HCT116 (cell line): ENCODE results near the gene PRRX2. TPM values are rescaled to one million over a fixed set of nuclear protein-coding genes. Genes with fewer than 3 reads are reported as not detected.

Experiments used
- ATAC-seq: fragments of 200-7000 bp; cut with Tn5 transposase; 2 replicates; pipeline ENCODE4 v1.9.1; 2020; ENCODE audit warnings: mild to moderate bottlenecking, moderate library complexity
- BruUV-seq: library from RNA; stranded (reverse); fragments of 400-500 nt; replicated peaks from 2 replicates; lab custom pipeline; 2021; lab: Mats Ljungman, UMichigan
- CTCF ChIA-PET: fragments of 300-600 bp; sonication (Branson Sonifier 250); formaldehyde crosslinking; loops from one replicate; lab custom pipeline; 2021; ENCODE audit warnings: antibody characterized with exemption; lab: Charles Lee
- POLR2A ChIA-PET: fragments of 300-600, 350-600 bp; sonication (Branson Sonifier 250); formaldehyde crosslinking; loops from one replicate; lab custom pipeline; 2021; ENCODE audit warnings: antibody characterized with exemption; lab: Charles Lee
- RAD21 ChIA-PET, 2 experiments: fragments of 300-600 bp; sonication (Branson Sonifier 250); formaldehyde crosslinking; loops; one replicate each; lab custom pipeline; 2023; ENCODE audit warnings: low total read pairs in 2 of 2; ENCODE audit not compliant: uncharacterized antibody in 2 of 2, unreplicated experiment in 2 of 2, low non-redundant PET in 1 of 2; lab: Charles Lee
- DNase-seq: peaks from one replicate; pipeline ENCODE4 v3.0.0-alpha.2; 2010; ENCODE audit warnings: low read depth, low spot score
- H2AFZ ChIP-seq: fragments of 200-600 bp; shearing (Covaris generic), sonication (generic); 2 replicates; pipeline ENCODE4 v1.6.1; 2017; ENCODE audit warnings: low read depth, mixed run types, mixed read lengths, antibody characterized with exemption, low read length; ENCODE audit not compliant: poor library complexity, severe bottlenecking
- H3K27ac ChIP-seq: 2 replicates; pipeline ENCODE4 v1.5.1; 2012; ENCODE audit warnings: low read depth, low read length
- H3K27me3 ChIP-seq: fragments of 200-600 bp; sonication (generic); 2 replicates; pipeline ENCODE4 v1.6.1; 2016; ENCODE audit warnings: mixed run types, low read length, mixed read lengths; ENCODE audit not compliant: insufficient read depth
- H3K36me3 ChIP-seq, 2 experiments: fragments of 200-500 bp in 1 of 2; fragments of 200-600 bp in 1 of 2; sonication (Bioruptor generic) in 1 of 2; sonication (generic) in 1 of 2; 2 replicates each; pipeline versions ENCODE4 v1.5.1 to v1.6.1; 2014 to 2016; ENCODE audit warnings: low read length in 2 of 2, inconsistent platforms in 1 of 2, mixed read lengths in 1 of 2, mixed run types in 1 of 2; ENCODE audit not compliant: insufficient read depth in 2 of 2, control insufficient read depth in 1 of 2
- H3K4me1 ChIP-seq, 2 experiments: fragments of 200-600 bp in 1 of 2; sonication (generic) in 1 of 2; 2 replicates each; pipeline versions ENCODE4 v1.5.1 to v1.6.1; 2012 to 2017; ENCODE audit warnings: low read length in 2 of 2, inconsistent platforms in 1 of 2, mild to moderate bottlenecking in 1 of 2, mixed read lengths in 1 of 2, mixed run types in 1 of 2, moderate library complexity in 1 of 2; ENCODE audit not compliant: insufficient read depth in 2 of 2, control insufficient read depth in 1 of 2
- H3K4me2 ChIP-seq: fragments of 200-600 bp; sonication (generic); 2 replicates; pipeline ENCODE4 v1.6.1; 2017; ENCODE audit warnings: mixed run types, low read length, mixed read lengths
- H3K4me3 ChIP-seq, 2 experiments: fragments of 200-600 bp in 1 of 2; sonication (generic) in 1 of 2; replicated peaks in 1 of 2; 2 replicates each; pipeline ENCODE4 v1.5.1; 2011 to 2016; ENCODE audit warnings: low read length in 2 of 2, control low read depth in 1 of 2, low read depth in 1 of 2, mild to moderate bottlenecking in 1 of 2, mixed read lengths in 1 of 2, mixed run types in 1 of 2
- H3K79me2 ChIP-seq: fragments of 200-600 bp; sonication (generic); 2 replicates; pipeline ENCODE4 v1.6.1; 2017; ENCODE audit warnings: mild to moderate bottlenecking, mixed run types, low read length, moderate library complexity, mixed read lengths; ENCODE audit not compliant: insufficient read depth
- H3K9ac ChIP-seq: fragments of 200-600 bp; sonication (generic); 2 replicates; pipeline ENCODE4 v1.6.1; 2016; ENCODE audit warnings: low read length, mixed read lengths
- H3K9me2 ChIP-seq: fragments of 200-600 bp; sonication (generic), shearing (Covaris generic); 2 replicates; pipeline ENCODE4 v1.6.1; 2017; ENCODE audit warnings: mixed run types, mild to moderate bottlenecking, moderate library complexity; ENCODE audit not compliant: insufficient read depth
- H3K9me3 ChIP-seq, 2 experiments: fragments of 200-500 bp in 1 of 2; fragments of 200-600 bp in 1 of 2; sonication (Bioruptor generic) in 1 of 2; sonication (generic) in 1 of 2; 2 replicates each; pipeline ENCODE4 v1.6.1; 2014 to 2017; ENCODE audit warnings: low read length in 2 of 2, mixed read lengths in 2 of 2, inconsistent platforms in 1 of 2, low read depth in 1 of 2, mild to moderate bottlenecking in 1 of 2, mixed run types in 1 of 2, moderate library complexity in 1 of 2; ENCODE audit not compliant: control insufficient read depth in 1 of 2, insufficient read depth in 1 of 2
- H4K20me1 ChIP-seq: fragments of 200-600 bp; sonication (generic), shearing (Covaris generic); 2 replicates; pipeline ENCODE4 v1.6.1; 2017; ENCODE audit warnings: mixed run types, mild to moderate bottlenecking, moderate library complexity; ENCODE audit not compliant: insufficient read depth
- CBX3 ChIP-seq: IDR thresholded peaks from 2 replicates; pipeline ENCODE4 v1.6.1; 2012; ENCODE audit warnings: low read depth
- CEBPB ChIP-seq: IDR thresholded peaks from 2 replicates; pipeline ENCODE4 v1.6.1; 2012; ENCODE audit warnings: low read depth
- EGR1 ChIP-seq: IDR thresholded peaks from 2 replicates; pipeline ENCODE4 v1.6.1; 2012; ENCODE audit warnings: low read depth
- ELF1 ChIP-seq: IDR thresholded peaks from 2 replicates; pipeline ENCODE4 v1.6.1; 2012; ENCODE audit warnings: low read depth, borderline replicate concordance
- EZH2 ChIP-seq: fragments of 200-600 bp; sonication (generic); IDR thresholded peaks from 2 replicates; pipeline ENCODE4 v1.6.1; 2017; ENCODE audit warnings: antibody characterized with exemption, mixed run types
- FOSL1 ChIP-seq: IDR thresholded peaks from 2 replicates; pipeline ENCODE4 v1.6.1; 2012; ENCODE audit warnings: low read depth
- JUND ChIP-seq: IDR thresholded peaks from 2 replicates; pipeline ENCODE4 v1.6.1; 2012
- POLR2A ChIP-seq: IDR thresholded peaks from 2 replicates; pipeline ENCODE4 v1.7.0; 2011; ENCODE audit warnings: borderline replicate concordance; ENCODE audit not compliant: insufficient read depth, insufficient read length; ENCODE audit errors: extremely low read depth
- POLR2AphosphoS5 ChIP-seq: IDR thresholded peaks from 2 replicates; pipeline ENCODE4 v1.6.1; 2011; ENCODE audit warnings: mild to moderate bottlenecking, low read depth, low read length, moderate library complexity
- RAD21 ChIP-seq: IDR thresholded peaks from 2 replicates; pipeline ENCODE4 v1.6.1; 2012; ENCODE audit warnings: low read depth, mild to moderate bottlenecking
- SIN3A ChIP-seq: IDR thresholded peaks from 2 replicates; pipeline ENCODE4 v1.6.1; 2012; ENCODE audit warnings: low read depth
- SP1 ChIP-seq: IDR thresholded peaks from 2 replicates; pipeline ENCODE4 v1.6.1; 2012; ENCODE audit warnings: low read depth
- TCF7L2 ChIP-seq: IDR thresholded peaks from 2 replicates; pipeline ENCODE4 v1.7.0; 2011; ENCODE audit warnings: borderline replicate concordance, inconsistent platforms; ENCODE audit not compliant: insufficient read depth, insufficient read length; ENCODE audit errors: extremely low read depth
- YY1 ChIP-seq: IDR thresholded peaks from 2 replicates; pipeline ENCODE4 v1.6.1; 2011; ENCODE audit warnings: low read length, low read depth, moderate library complexity, mild to moderate bottlenecking; ENCODE audit not compliant: insufficient replicate concordance; ENCODE audit errors: extremely low read depth
- ZFX ChIP-seq: fragments of 450-650 bp; IDR thresholded peaks from 2 replicates; pipeline ENCODE4 v1.6.1; 2017
- intact Hi-C: fragments of 100-400 bp; cut with micrococcal nuclease; formaldehyde crosslinking; loops from 2 replicates; pipeline ENCODE4 v1.10.0; 2022
- total RNA-seq: library from RNA; stranded (reverse); gene quantifications from one replicate; pipeline ENCODE4 v1.2.1, GENCODE V29; 2021; ENCODE audit not compliant: unreplicated experiment
- TF ChIP-seq, protein P1 (sequence below): IDR thresholded peaks from 2 replicates; pipeline ENCODE4 v1.6.1; 2012
- TF ChIP-seq, protein P2 (sequence below): IDR thresholded peaks from 2 replicates; pipeline ENCODE4 v1.6.1; 2011; ENCODE audit warnings: mild to moderate bottlenecking, low read length, moderate library complexity; ENCODE audit not compliant: insufficient replicate concordance; ENCODE audit errors: extremely low read depth

PRRX2 gene
- total RNA-seq, 1 experiment from 2014 or later = 25.5 TPM

DNA sequence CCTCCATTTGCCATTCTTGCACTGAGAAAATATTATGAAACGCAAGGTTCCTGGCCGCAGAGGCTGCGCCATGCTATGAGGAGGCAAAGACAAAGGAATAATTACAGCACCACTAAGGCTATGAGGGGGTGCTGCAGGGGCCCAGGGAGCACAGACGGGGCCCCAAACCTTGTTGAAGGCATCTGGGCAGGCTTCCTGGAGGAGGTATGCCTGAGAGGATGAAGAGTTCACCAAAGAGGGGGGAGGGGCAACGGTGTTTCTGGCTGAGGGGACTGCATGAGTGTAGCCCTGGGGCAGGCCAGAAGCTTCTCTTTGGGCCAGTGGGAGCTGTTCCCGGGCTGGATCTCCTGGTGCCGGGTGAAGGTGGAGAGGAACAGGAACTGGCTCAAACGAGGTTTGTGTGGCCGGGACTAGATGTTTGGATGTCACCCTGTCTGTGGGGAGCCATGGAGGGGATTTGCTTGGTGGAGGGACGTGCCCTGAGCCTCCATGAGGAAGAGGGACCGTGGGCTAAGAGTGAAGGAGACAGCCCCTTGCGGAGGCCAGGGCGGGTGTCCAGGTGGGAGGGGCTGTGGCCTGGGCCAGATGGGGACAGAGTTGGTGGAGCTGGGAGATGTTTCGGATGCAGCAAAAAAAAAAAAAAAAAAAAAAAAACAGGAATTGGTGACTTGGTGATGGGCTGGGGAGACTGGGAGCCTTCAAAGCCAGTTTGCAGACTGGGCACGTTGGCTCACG lies 59.2 kb downstream of the PRRX2 start:
- Histone ChIP-seq H3K4me3 (no peak overlapping the region), H4K20me1 (no peaks in the 10 kb centered on the region), H3K9me2 (no peaks in the 10 kb centered on the region), H3K36me3 (no peaks in the 10 kb centered on the region), H3K27me3 (no peaks in the 10 kb centered on the region), H2AFZ (no peak overlapping the region), H3K79me2 (no peaks in the 10 kb centered on the region), H3K27ac (no peak overlapping the region), H3K9ac (no peak overlapping the region), H3K9me3 (no peaks in the 10 kb centered on the region), H3K4me2 (no peak overlapping the region), H3K4me1 (peaks cover 0 to 10% of the 10 kb centered on the region in 2 experiments; a peak in 3 of 4 replicates)
- DNase-seq (no peak), ATAC-seq (no peak)
- POLR2A ChIA-PET = no interaction called here
- no peak for TF ChIP-seq POLR2A
- TF ChIP-seq SP1 = no peak
- TF ChIP-seq EGR1 = no peak
- TF ChIP-seq SIN3A = no peak
- no peak for TF ChIP-seq JUND
- TF ChIP-seq FOSL1 = no peak
- no peak for TF ChIP-seq ZFX
- TF ChIP-seq, protein P1, sequence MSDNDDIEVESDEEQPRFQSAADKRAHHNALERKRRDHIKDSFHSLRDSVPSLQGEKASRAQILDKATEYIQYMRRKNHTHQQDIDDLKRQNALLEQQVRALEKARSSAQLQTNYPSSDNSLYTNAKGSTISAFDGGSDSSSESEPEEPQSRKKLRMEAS = no peak
- TF ChIP-seq CBX3 = no peak
- no peak for TF ChIP-seq EZH2
- no peak for TF ChIP-seq POLR2AphosphoS5
- TF ChIP-seq TCF7L2 = no peak
- no peak for TF ChIP-seq RAD21
- TF ChIP-seq ELF1 = no peak
- TF ChIP-seq, protein P2, sequence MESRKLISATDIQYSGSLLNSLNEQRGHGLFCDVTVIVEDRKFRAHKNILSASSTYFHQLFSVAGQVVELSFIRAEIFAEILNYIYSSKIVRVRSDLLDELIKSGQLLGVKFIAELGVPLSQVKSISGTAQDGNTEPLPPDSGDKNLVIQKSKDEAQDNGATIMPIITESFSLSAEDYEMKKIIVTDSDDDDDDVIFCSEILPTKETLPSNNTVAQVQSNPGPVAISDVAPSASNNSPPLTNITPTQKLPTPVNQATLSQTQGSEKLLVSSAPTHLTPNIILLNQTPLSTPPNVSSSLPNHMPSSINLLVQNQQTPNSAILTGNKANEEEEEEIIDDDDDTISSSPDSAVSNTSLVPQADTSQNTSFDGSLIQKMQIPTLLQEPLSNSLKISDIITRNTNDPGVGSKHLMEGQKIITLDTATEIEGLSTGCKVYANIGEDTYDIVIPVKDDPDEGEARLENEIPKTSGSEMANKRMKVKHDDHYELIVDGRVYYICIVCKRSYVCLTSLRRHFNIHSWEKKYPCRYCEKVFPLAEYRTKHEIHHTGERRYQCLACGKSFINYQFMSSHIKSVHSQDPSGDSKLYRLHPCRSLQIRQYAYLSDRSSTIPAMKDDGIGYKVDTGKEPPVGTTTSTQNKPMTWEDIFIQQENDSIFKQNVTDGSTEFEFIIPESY = no peak
- TF ChIP-seq YY1 = no peak
- TF ChIP-seq CEBPB = no peak
- intact Hi-C loops = loop anchor here (5.0 to 10.0 kb wide), 2 partner anchors 82 to 370 kb away; partner anchors contain the start of gene ASB6
- no TSS peak for BruUV-seq
- CTCF ChIA-PET = interaction anchor here (2.1 to 5.9 kb wide), 2 partner anchors 13 to 60 kb away, joined by 7 to 54 read pairs; no protein-coding TSS in a partner anchor
- RAD21 ChIA-PET = no interaction called here
